Neural progenitor cell (in vitro differentiated cells): ENCODE results near the gene RNU2-63P.

Source experiments
- EZH2 ChIP-seq: fragments of 200-600 bp; sonication (generic); IDR thresholded peaks from 2 replicates; pipeline ENCODE4 v1.6.1; 2017; ENCODE audit warnings: antibody characterized with exemption, mild to moderate bottlenecking, moderate library complexity
- TF ChIP-seq, protein P1 (sequence below): fragments of 200-600 bp; sonication (generic); IDR thresholded peaks from 2 replicates; pipeline ENCODE4 v1.5.1; 2017; ENCODE audit warnings: antibody characterized with exemption, mild to moderate bottlenecking

GRCh38 chr2:88042476-88042875, 26.1 kb upstream of the RNU2-63P start:
- TF ChIP-seq, protein P1, sequence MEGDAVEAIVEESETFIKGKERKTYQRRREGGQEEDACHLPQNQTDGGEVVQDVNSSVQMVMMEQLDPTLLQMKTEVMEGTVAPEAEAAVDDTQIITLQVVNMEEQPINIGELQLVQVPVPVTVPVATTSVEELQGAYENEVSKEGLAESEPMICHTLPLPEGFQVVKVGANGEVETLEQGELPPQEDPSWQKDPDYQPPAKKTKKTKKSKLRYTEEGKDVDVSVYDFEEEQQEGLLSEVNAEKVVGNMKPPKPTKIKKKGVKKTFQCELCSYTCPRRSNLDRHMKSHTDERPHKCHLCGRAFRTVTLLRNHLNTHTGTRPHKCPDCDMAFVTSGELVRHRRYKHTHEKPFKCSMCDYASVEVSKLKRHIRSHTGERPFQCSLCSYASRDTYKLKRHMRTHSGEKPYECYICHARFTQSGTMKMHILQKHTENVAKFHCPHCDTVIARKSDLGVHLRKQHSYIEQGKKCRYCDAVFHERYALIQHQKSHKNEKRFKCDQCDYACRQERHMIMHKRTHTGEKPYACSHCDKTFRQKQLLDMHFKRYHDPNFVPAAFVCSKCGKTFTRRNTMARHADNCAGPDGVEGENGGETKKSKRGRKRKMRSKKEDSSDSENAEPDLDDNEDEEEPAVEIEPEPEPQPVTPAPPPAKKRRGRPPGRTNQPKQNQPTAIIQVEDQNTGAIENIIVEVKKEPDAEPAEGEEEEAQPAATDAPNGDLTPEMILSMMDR, result no peak
- no peak for TF ChIP-seq EZH2
